ENCODE data around the gene RAB6A.

RAB6A gene

GRCh38 chr11:73729594-73730206 is 31.2 kb downstream of the RAB6A start:
- no peak for DNase-seq (ENCODE audit: low read depth, low spot score)
- TF ChIP-seq, protein P1, sequence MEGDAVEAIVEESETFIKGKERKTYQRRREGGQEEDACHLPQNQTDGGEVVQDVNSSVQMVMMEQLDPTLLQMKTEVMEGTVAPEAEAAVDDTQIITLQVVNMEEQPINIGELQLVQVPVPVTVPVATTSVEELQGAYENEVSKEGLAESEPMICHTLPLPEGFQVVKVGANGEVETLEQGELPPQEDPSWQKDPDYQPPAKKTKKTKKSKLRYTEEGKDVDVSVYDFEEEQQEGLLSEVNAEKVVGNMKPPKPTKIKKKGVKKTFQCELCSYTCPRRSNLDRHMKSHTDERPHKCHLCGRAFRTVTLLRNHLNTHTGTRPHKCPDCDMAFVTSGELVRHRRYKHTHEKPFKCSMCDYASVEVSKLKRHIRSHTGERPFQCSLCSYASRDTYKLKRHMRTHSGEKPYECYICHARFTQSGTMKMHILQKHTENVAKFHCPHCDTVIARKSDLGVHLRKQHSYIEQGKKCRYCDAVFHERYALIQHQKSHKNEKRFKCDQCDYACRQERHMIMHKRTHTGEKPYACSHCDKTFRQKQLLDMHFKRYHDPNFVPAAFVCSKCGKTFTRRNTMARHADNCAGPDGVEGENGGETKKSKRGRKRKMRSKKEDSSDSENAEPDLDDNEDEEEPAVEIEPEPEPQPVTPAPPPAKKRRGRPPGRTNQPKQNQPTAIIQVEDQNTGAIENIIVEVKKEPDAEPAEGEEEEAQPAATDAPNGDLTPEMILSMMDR (IDR thresholded peaks at IDR 0.05; ENCODE audit: low read depth, low read length): peak; percentile 52
- in situ Hi-C loops (cut with HindIII; ENCODE audit: low sequenced_read_pairs): no loop called here

DNA sequence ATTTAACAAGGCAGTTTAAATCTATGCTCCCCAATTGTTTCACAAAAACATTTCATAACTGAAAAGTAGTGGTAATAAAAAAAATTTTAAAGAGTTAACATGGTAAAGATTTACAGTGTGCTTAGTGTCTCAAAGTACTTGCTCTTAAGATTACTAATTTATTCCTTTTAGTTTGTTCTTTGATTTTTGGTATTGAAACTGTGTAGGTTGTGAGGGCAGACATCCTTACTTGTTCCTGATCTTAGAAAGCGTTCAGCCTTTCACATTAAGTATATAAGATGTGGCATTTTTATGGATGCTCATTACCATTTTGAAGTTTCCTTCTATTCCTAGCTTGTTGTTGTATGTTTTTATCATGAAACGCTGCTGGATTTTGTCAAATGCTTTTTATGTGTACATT is 32.9 kb downstream of the RAB6A start:
- in situ Hi-C loops (cut with HindIII; ENCODE audit: low sequenced_read_pairs): no loop called here
- TF ChIP-seq, protein P1 (IDR thresholded peaks at IDR 0.05; ENCODE audit: low read depth, low read length): no peak
- no peak overlapping the region for H3K4me3 ChIP-seq (ENCODE audit: low read depth, low read length)
- no peak for DNase-seq (ENCODE audit: low read depth, low spot score)

More at GRCh38 chr11:73729594-73730206, 31.2 kb downstream of the RAB6A start:
- no peak overlapping the region for H3K4me3 ChIP-seq (ENCODE audit: low read depth, low read length)

DNA sequence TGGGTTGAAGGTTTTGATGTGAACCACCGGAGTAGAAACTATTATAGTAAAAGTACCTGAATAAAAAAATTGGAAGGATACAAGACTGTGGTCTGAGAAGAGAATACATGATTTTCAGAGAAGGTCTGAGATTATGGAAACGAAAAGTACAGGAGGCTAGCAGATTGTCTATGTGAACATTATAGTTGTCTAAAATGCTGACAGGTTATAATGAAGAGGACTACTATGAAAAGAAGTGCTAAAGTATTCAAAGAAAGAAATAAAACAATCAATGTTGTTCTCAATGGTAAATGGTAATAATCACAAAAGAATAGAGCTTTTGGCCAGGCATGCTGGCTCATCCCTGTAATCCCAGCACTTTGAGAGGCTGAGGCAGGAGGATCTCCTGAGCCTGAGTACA is 34.0 kb downstream of the RAB6A start:
- in situ Hi-C loops (cut with HindIII; ENCODE audit: low sequenced_read_pairs): no loop called here
- H3K4me3 ChIP-seq (ENCODE audit: low read depth, low read length): no peak overlapping the region
- no peak for DNase-seq (ENCODE audit: low read depth, low spot score)
- TF ChIP-seq, protein P1 (IDR thresholded peaks at IDR 0.05; ENCODE audit: low read depth, low read length): no peak

DNA sequence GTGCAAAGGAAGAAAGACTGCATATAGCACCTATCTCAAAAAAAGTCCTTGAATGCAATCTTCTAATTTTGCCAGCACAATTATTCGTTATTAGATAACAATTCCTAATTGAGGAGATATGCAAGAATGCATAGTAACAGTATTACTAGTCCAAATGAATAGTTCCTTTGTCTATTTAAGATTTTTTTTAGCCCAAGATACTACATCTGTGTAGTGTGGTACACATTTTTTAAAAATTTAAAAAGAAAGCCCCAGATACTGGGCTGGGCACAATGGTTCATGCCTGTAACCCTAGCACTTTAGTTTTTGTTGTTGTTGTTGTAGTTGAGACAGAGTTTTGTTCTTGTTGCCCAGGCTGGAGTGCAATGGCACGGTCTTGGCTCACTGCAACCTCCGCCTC is 43.7 kb downstream of the RAB6A start:
- H3K4me3 ChIP-seq (ENCODE audit: low read depth, low read length): no peak overlapping the region
- DNase-seq (ENCODE audit: low read depth, low spot score): no peak
- in situ Hi-C loops (cut with HindIII; ENCODE audit: low sequenced_read_pairs): no loop called here
- TF ChIP-seq, protein P1 (IDR thresholded peaks at IDR 0.05; ENCODE audit: low read depth, low read length): no peak

- no peak overlapping the region for H3K4me3 ChIP-seq (ENCODE audit: low read depth, low read length)
- DNase-seq (ENCODE audit: low read depth, low spot score): no peak
- in situ Hi-C loops (cut with HindIII; ENCODE audit: low sequenced_read_pairs): no loop called here
These were observed 44.5 kb downstream of the RAB6A start for GRCh38 chr11:73716153-73717056.

DNA sequence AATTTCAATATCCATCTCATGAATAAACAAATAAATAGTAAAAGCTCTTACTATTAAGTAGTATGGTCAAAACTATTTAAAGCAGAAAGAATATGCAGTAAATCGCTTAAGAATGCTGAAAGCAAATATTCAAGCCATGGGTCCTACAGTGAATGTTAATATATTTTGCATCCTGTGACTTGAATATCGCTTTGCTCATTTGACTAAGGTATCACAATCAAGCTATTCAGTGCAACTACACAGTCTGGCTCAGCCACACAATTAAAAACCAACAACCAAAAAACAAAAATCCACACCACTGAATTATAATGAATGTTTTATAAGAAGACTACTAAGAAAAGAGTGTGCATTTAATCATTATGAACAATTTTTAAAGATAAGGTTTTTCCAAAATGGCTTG is 45.3 kb downstream of the RAB6A start:
- no peak overlapping the region for H3K4me3 ChIP-seq (ENCODE audit: low read depth, low read length)
- no peak for DNase-seq (ENCODE audit: low read depth, low spot score)
- in situ Hi-C loops (cut with HindIII; ENCODE audit: low sequenced_read_pairs): no loop called here
- TF ChIP-seq, protein P1 (IDR thresholded peaks at IDR 0.05; ENCODE audit: low read depth, low read length): no peak

More at GRCh38 chr11:73716153-73717056, 44.5 kb downstream of the RAB6A start:
- TF ChIP-seq, protein P1 (IDR thresholded peaks at IDR 0.05; ENCODE audit: low read depth, low read length): no peak

Data from astrocyte of the spinal cord (primary cell).